Measurements from ENCODE around the gene C1orf159.

DNA sequence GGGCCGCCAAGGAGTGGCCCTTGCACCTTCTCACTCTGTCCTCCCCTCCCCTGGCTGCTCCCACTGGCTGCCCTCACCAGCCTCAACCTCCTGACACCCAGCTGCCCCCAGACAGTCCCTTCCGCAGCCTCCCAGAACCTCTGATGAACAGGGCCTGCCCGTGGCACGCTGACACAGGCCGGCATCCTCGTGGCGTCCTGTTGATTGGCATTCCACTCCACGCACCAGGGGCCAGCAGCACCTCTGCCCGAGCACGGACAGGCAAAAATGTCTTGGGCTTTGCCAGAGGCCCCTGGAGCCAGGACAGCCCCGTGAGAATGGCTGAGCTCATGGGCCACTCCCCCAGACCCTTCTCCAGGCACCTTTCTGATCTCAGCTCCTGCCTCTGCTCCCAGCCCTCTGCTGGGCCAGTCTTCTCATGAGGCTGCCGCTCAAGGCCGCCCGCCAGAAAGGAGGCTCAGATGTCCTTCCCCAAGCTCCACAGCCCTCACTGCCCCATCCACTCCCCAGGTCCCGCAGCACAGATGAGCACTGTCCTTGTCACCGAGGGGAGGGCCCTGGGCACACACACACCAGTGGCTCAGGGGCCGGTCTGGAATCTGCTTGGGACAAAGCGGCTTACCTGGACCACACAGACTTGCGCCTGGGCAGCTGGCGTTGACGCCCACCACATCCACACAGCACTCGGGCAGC, 26.0 kb downstream of the C1orf159 start:
- TF ChIP-seq POLR2A (IDR thresholded peaks at IDR 0.05) = no peak
- no peak for TF ChIP-seq POLR2AphosphoS5 (IDR thresholded peaks at IDR 0.05; ENCODE audit: insufficient read depth in 1 of 2, low read depth in 1 of 2)
